NCI-H128 (cell line): ENCODE data around the gene OR13A1.
"Not testable (repeated sequence)": the region's sequence is repeated elsewhere in the genome, so short reads cannot be mapped to it uniquely, and the experiment has no call there.

ENCODE experiments used
- DNase-seq: peaks from one replicate; lab custom pipeline; 2025; ENCODE audit not compliant: unreplicated experiment; lab: John Stamatoyannopoulos, UW

The OR13A1 gene

GRCh38 chr10:45282061-45282460 lies 33.3 kb downstream of the OR13A1 start:
- no peak for DNase-seq

GRCh38 chr10:45280113-45280760 lies 35.2 kb downstream of the OR13A1 start:
- no peak for DNase-seq

DNA sequence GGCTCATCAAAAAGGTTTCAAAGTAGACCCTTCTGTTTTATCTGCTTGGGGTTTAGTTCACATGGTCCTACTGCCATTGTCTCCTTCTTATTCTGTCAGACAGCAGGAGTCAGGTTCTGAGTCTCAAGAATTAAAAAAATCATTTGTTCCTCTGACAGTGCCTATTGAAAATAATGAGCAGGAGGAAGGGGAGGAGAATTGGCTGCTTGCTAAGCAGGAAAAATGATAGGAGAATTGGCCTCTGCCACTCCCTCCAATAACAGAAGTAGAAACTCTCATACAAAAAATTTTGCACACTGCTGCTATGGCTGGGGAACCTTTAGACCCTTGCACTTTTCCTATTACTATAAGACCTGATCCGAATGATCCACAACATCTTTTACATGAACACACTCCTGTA lies 35.7 kb downstream of the OR13A1 start:
- DNase-seq = no peak

- DNase-seq = no peak
Observed at GRCh38 chr10:45278860-45279498, 36.4 kb downstream of the OR13A1 start.

DNA sequence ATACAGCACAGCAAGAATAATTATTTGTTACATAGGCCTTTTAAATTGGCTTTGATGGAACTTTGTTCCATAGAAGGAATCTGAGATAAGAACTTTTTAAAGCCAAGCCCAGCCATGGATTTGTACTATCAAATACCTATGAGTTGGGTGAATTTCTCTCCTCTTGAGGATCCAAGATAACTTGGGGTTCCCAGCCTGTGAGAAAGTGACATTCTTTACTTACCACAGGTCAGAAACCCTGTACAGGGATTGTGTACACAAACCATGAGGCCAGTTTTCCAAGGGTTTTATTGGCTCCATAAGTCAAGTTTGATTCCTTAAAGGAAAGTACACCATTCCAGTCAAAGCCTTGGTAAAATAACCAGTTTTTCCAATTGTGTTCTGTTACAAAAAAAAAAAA lies 39.3 kb downstream of the OR13A1 start:
- not testable (repeated sequence) for DNase-seq

GRCh38 chr10:45274364-45274763 lies 41.0 kb downstream of the OR13A1 start:
- DNase-seq = no peak

DNA sequence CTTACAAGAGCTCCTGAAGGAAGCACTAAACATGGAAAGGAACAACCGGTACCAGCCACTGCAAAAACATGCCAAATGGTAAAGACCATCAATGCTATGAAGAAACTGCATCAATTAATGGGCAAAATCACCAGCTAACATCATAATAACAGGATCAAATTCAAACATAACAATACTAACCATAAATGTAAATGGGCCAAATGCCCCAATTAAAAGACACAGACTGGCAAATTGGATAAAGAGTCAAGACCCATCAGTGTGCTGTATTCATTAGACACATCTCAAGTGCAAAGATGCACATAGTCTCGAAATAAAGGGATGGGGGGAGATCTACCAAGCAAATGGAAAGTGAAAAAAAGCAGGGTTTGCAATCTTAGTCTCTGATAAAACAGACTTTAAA lies 47.6 kb downstream of the OR13A1 start:
- not testable (repeated sequence) for DNase-seq

- no peak for DNase-seq
Observed at GRCh38 chr10:45265996-45266395, 49.4 kb downstream of the OR13A1 start.

DNA sequence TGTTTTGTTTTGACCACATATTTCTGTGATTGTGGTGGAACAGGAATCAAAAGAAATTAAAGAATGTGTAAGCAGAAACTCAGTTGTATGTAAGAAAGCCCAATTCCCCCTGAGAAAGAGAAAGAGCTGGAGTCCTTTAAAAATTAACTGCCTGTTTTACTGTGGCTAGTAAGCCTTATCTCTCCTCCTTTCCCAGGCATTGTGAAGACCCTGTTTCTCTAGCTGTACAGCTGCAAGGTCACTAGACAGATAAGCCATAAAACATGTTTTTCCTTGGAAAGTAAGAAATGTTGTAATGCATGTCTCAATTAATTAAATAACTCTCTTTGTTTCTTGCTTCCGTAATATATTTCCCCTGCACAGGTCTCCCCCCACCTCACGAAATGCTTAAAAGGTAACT lies 53.5 kb downstream of the OR13A1 start:
- DNase-seq = no peak

GRCh38 chr10:45261243-45261775 lies 54.1 kb downstream of the OR13A1 start:
- no peak for DNase-seq

DNA sequence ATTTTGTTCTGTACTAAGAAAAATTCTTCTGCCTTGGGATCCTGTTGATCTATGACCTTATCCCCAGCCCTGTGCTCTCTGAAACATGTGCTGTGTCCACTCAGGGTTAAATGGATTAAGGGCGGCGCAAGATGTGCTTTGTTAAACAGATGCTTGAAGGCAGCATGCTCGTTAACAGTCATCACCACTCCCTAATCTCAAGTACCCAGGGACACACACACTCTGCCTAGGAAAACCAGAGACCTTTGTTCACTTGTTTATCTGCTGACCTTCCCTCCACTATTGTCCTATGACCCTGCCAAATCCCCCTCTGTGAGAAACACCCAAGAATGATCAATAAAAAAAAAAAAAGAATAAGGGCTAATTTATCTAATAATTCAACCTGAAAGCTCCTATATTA lies 54.8 kb downstream of the OR13A1 start:
- DNase-seq = not testable (repeated sequence)

- DNase-seq = not testable (repeated sequence)
Observed at GRCh38 chr10:45259786-45260495, 55.5 kb downstream of the OR13A1 start.

- DNase-seq = no peak
Observed at GRCh38 chr10:45257600-45257999, 57.8 kb downstream of the OR13A1 start.

- no peak for DNase-seq
Observed at GRCh38 chr10:45256246-45256645, 59.2 kb downstream of the OR13A1 start.

GRCh38 chr10:45255706-45256105 lies 59.7 kb downstream of the OR13A1 start:
- no peak for DNase-seq

DNA sequence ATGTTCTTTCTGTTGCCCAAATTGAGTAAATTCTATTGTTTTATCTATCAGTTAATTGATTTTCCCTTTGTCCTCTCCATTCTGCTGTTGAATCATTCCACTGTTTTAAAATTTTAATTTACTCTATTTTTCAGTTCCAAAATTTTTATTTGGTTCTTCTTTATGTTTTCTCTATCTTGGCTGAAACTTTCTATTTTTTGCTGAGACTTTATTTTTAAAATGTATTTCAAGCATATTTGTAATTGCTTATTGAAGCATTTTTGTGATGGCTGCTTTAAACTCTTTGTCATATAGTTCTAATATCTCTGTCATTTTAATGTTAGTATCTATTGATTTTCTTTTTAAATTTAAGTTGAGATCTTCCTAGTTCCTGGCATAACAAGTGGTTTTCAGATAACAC lies 60.5 kb downstream of the OR13A1 start:
- DNase-seq = no peak

- DNase-seq = no peak
Observed at GRCh38 chr10:45253183-45253914, 62.1 kb downstream of the OR13A1 start.
